ENCODE data around the gene SPATA2L.
"Not testable (repeated sequence)": the region's sequence is repeated elsewhere in the genome, so short reads cannot be mapped to it uniquely, and the experiment has no call there.

- TF ChIP-seq FOXM1 (IDR thresholded peaks at IDR 0.05; ENCODE audit: borderline replicate concordance); ELF4 (IDR thresholded peaks at IDR 0.05); FOXK2 (IDR thresholded peaks at IDR 0.05); BHLHE40 (IDR thresholded peaks at IDR 0.05; ENCODE audit: borderline replicate concordance); PKNOX1 (IDR thresholded peaks at IDR 0.05); NFRKB (IDR thresholded peaks at IDR 0.05); SP1 (IDR thresholded peaks at IDR 0.05); HDGF (IDR thresholded peaks at IDR 0.05; ENCODE audit: borderline replicate concordance); ZNF384 (IDR thresholded peaks at IDR 0.05); SUZ12 (IDR thresholded peaks at IDR 0.05); TARDBP (IDR thresholded peaks at IDR 0.05); FOXA1 (IDR thresholded peaks at IDR 0.05): not testable (repeated sequence)
Measured at GRCh38 chr16:89698717-89699116, 2.8 kb downstream of the SPATA2L start.
